Mucosa of stomach (tissue), 1 donor: Measurements from ENCODE around the gene IGSF9.
A peak's percentile ranks its signal among the peaks of the same experiment; 100 is the strongest.

Experiments
- H3K27me3 ChIP-seq: one replicate; pipeline ENCODE4 v1.7.0; 2013; ENCODE audit warnings: mild to moderate bottlenecking, low read length; ENCODE audit not compliant: control insufficient read depth, insufficient read depth
- H3K36me3 ChIP-seq: one replicate; pipeline ENCODE4 v1.7.0; 2013; ENCODE audit warnings: low read length; ENCODE audit not compliant: control insufficient read depth, insufficient read depth
- H3K4me1 ChIP-seq: one replicate; pipeline ENCODE4 v1.7.0; 2013; ENCODE audit warnings: mild to moderate bottlenecking, low read length; ENCODE audit not compliant: control insufficient read depth, insufficient read depth
- H3K4me3 ChIP-seq: one replicate; pipeline ENCODE4 v1.7.0; 2013; ENCODE audit warnings: low read length
- H3K9ac ChIP-seq: one replicate; pipeline ENCODE4 v1.7.0; 2013; ENCODE audit warnings: mild to moderate bottlenecking, low read length, moderate library complexity
- H3K9me3 ChIP-seq: one replicate; pipeline ENCODE4 v1.7.0; 2013; ENCODE audit warnings: mild to moderate bottlenecking, low read length, moderate library complexity; ENCODE audit not compliant: control insufficient read depth
- donor health status: Pancreatic carcinoma.

IGSF9 gene

DNA sequence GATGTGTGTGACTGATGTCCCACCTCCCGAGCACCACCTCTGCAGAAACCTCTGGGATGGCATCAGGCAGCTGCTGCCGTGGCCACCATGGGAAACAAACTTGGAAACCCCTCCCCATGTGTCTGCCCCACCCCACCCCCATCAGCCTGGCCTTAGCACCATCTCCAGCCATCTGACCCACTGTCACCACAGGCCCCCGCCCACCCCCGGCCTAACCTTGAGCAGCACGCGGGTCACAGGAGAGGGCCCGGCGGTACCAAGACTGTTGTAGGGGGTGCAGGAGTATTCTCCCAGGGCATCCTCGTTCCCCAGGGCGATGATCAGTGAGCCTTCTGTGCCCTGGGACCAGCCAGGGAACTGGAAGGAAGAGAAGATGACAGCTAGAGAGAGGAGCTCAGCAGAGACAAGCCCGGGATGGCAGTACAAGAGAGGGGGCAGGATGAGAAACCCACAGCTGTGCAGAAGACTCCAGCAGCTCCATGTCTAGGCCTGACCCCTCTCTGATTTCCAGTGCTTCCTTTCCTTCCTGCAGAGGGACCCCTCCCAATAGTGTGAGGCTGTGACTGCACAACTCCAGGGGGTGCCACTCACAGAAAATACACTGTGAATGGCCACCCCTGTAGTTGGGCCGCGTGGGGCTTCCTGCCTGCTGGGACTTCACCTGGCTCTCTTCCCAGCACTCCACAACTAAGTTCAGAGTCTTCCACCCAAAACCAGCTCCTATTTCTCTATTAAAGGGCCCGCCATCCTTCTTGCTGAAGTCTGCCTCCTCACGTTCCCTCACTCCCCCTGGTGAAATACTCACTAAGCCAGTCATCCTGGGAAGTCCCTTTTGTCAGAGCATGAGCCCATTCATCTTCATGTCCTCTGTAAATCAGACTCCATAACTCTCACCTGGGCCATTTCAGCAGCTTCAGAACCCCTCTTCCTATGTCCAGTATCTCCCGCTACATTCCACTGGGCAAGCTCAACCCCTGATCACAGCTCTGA, 12.8 kb downstream of the IGSF9 start:
- Histone ChIP-seq H3K4me1 (peaks cover 26% of the 10 kb centered on the region), H3K36me3 (no peaks in the 10 kb centered on the region), H3K4me3 (no peak overlapping the region), H3K27me3 (no peaks in the 10 kb centered on the region), H3K9me3 (no peaks in the 10 kb centered on the region), H3K9ac (no peak overlapping the region)

DNA sequence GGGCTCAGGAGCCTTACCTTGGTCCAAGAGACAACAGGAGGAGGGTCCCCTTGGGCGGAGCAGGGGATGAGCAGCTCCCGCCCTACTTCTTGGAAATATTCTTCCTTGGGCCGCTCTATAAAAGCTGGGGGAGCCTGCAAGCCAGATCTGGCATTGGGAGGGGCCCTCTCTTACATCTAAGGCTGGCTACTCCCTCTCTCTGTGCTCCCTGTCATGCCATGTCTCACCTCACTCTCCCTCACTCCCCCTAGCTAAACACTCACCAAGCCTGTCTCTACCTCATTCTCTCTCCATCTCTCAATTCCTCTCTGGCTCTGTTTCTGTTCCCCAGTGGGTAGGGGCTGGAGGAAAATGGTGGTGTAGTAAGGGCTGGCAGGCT, 13.6 kb downstream of the IGSF9 start:
- H3K4me3 ChIP-seq, result no peak overlapping the region
- H3K27me3 ChIP-seq, result no peaks in the 10 kb centered on the region
- no peaks in the 10 kb centered on the region for H3K36me3 ChIP-seq
- H3K9me3 ChIP-seq, result no peaks in the 10 kb centered on the region
- H3K9ac ChIP-seq, result no peak overlapping the region
- H3K4me1 ChIP-seq, result peaks cover 18% of the 10 kb centered on the region

DNA sequence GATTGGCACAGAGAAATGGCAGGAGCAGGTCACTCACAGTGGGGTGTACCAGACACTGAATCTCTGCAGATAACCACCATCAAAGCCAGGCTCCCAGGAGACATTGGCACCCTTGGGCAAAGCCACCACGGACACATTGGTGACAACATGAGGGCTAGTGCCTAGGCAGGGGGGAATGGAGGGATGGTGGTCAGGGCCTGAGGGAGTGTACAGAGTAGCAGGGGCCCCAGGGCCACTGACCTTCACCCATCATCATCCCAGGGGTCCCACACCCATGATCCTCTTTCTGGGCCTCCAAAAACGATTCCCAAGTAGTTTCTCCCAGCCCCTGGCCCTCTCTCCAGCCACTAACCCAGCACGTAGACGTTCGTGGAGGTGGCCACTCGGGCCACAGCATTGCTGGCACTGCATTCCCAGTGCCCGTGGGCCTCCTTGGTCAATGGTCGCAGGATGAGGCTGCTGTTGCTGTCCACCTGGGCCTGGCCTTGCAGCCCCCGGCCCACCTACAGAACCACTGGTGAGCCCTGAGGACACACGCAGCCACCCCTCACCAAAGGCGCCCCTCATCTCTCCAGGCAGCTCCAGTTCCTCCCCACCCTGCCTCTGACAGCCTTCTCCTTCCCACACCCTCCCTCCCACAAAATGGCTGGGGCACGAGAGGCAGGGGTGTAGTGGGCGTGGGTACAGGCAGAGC, 14.2 kb downstream of the IGSF9 start:
- Histone ChIP-seq H3K9me3 (no peaks in the 10 kb centered on the region), H3K27me3 (no peaks in the 10 kb centered on the region), H3K4me3 (no peak overlapping the region), H3K9ac (no peak overlapping the region), H3K36me3 (no peaks in the 10 kb centered on the region), H3K4me1 (peaks cover 18% of the 10 kb centered on the region)

DNA sequence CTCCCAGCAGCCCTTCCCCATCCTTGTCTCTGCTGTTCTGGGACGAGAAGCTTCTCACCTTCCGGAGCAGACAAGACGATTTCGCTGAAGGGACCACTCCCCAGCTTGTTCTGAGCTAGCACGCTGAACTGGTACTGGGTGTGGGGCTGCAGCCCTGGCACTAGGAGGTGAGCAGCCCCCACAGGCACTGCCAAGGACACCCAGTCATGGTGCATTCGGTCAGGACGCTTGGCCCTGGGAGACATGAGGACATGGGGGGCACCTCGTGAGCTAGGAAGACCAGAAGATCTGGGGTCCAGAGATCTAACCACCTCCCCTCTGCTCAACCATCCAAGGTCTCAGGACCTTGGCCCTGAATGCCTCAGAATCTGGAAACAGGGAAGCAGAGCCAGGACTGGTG, 14.8 kb downstream of the IGSF9 start:
- Histone ChIP-seq H3K4me3 (no peak overlapping the region), H3K27me3 (no peaks in the 10 kb centered on the region), H3K36me3 (no peaks in the 10 kb centered on the region), H3K9ac (no peak overlapping the region), H3K9me3 (no peaks in the 10 kb centered on the region), H3K4me1 (peaks cover 20% of the 10 kb centered on the region)

DNA sequence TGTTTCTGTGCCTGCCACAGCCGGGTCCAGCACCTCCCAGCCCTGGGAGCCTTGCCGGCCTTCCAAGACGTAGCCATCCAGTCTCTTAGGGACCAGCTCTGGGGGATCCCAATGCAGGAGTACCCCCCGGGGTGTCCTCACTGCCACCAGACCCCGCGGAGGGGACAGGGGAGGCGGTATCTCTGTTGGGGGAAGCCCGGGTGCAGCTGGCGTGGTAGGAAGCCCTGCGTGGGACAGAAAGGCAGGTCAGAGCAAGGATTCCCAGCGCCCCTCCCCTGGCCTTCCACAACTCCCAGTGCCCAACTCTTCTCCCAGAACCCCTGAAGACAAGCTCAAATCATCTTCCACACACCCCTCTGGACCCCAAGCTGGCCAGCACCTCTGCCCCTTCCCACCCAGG, 15.2 kb downstream of the IGSF9 start:
- Histone ChIP-seq H3K4me3 (no peak overlapping the region), H3K9ac (no peak overlapping the region), H3K9me3 (no peaks in the 10 kb centered on the region), H3K36me3 (no peaks in the 10 kb centered on the region), H3K27me3 (no peaks in the 10 kb centered on the region), H3K4me1 (peaks cover 20% of the 10 kb centered on the region)

DNA sequence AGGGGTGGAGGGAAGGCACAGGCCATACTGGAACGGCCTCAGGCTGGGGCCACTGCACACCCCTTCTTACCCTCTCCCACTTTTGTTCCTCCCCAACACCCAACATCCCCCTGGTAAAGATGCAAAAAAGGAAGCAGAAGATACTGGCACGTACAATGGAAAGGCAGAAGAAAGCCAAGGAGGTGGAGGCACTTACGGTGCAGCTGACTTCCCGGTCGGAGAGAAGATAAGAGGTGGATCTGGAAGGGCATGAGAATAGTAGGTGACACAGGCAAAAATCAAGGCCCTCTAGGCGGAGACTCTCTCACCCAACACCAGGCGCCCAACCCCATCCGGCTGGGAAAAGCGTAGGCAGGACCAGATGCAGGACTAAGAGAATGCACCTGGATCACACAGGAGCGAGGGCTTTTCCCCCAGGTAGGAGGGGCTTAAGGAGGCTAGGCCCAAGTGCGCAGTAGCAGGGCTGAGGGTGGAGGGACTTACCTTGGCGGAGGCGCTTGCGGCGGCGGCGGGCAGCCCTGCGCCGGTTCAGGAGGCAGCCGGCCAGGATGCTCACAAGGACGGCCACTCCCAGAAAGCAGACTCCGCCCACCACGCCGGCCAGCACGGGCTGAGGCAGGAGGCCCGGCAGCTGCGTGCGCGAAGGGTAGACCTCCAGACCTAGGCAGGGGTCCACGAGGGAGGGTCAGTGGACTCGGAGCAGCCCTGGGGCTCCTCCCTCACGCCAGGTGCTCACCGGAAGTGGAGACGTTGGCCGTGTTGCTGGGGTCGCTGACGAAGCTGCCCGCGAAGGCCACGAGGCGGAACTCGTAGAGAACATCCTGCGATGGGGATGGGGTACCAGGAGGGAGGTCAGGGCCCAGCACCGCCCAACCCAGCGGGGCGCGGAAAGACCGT, 16.0 kb downstream of the IGSF9 start:
- peaks cover 3% of the 10 kb centered on the region for H3K36me3 ChIP-seq
- no peaks in the 10 kb centered on the region for H3K9me3 ChIP-seq
- H3K27me3 ChIP-seq, result no peaks in the 10 kb centered on the region
- H3K4me3 ChIP-seq, result no peak overlapping the region
- H3K9ac ChIP-seq, result peak overlapping the region; percentile 42
- peaks cover 20% of the 10 kb centered on the region for H3K4me1 ChIP-seq

DNA sequence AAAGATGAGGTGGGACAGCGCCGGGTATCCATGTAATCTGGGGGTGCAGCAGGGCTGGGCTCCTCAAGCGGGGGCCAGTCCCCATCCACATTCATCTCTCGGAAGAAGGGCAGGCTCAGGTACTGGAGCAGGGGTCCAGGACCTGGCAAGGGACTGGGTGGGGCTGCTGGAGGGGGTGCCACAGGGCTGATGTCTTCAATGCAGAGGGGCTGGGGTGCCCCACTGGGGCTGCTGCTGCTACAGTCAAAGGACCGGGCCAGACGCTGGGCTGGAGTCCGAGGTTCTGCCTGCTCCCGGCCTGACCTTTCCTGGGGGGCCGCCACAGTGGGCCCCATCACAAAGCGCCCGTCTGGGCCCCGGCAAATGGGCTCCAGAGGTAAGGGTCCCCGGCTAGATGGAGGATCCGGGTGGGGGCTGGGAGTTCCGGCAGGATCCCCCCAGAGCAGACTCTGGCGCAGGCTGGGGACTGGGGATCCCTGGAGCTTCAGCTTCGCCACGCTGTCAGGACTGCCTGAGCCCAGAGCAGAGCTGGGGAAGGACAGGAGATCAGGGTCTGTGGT, 16.8 kb downstream of the IGSF9 start:
- no peaks in the 10 kb centered on the region for H3K9me3 ChIP-seq
- H3K4me1 ChIP-seq, result peaks cover 20% of the 10 kb centered on the region
- H3K36me3 ChIP-seq, result peaks cover 3% of the 10 kb centered on the region
- no peak overlapping the region for H3K4me3 ChIP-seq
- no peaks in the 10 kb centered on the region for H3K27me3 ChIP-seq
- H3K9ac ChIP-seq, result no peak overlapping the region

DNA sequence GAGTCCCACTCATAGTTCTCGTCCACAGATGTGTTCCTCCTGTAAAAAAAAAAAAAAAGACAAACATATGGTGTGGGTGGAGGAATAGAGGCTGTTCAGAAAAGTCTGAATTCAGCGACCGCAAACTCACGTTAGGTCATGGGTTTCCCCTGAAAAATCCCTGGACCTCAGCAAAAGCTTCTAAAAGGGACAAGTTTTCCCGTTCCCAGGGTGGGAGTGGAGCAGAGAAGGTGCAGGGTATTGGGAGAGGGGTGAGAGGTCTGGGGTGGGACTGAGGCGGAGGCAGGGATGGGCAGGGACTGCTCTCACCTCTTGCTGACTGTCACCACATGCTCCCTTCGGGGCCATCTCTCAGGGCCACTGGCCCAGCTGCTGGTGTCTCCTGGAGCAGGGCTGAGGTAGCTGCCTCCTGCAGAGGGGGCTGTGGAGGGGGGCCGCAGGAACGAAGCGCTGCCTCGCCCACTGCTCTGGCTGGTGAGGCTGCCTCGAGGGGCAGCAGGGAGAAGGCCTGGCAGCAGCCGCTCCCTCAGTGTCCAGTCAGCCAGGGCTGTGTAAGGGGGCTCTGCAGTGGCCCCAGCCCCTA, 17.5 kb downstream of the IGSF9 start:
- H3K9me3 ChIP-seq, result no peaks in the 10 kb centered on the region
- peaks cover 21% of the 10 kb centered on the region for H3K4me1 ChIP-seq
- H3K27me3 ChIP-seq, result no peaks in the 10 kb centered on the region
- peaks cover 3% of the 10 kb centered on the region for H3K36me3 ChIP-seq
- H3K9ac ChIP-seq, result no peak overlapping the region
- H3K4me3 ChIP-seq, result no peak overlapping the region

DNA sequence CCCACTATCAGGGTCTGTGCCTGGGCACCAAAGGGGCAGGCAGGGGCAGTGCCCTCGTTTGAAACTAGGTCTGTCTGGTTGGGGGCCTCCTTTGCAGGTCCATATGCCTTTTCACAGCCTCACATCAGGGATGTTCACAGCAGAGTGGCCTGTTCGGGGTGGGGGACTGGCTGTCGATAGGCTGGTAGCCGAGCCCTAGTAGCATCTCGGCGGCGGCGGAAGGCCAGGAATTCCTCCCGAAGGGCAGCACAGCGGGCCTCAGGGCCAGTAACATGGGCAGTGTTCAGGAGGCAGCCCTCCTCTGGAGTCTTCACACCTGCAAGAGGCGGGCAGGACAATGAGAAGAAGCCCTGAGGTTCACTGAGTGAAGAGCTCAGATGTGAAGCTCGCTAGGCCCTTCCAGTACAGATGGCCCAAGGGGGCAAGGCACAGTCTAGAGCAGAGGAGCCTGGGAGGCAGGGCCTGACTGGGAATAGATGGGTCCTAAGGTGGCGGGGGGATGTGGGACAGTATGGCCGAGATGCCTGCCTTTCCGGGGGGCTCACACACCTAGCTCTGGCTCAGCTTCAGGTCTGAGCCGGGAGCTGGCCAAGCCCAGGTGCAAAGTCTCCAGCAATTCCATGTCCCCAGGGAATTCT, 18.1 kb downstream of the IGSF9 start:
- no peaks in the 10 kb centered on the region for H3K27me3 ChIP-seq
- H3K9ac ChIP-seq, result no peak overlapping the region
- peaks cover 22% of the 10 kb centered on the region for H3K4me1 ChIP-seq
- peaks cover 4% of the 10 kb centered on the region for H3K36me3 ChIP-seq
- H3K9me3 ChIP-seq, result no peaks in the 10 kb centered on the region
- no peak overlapping the region for H3K4me3 ChIP-seq

DNA sequence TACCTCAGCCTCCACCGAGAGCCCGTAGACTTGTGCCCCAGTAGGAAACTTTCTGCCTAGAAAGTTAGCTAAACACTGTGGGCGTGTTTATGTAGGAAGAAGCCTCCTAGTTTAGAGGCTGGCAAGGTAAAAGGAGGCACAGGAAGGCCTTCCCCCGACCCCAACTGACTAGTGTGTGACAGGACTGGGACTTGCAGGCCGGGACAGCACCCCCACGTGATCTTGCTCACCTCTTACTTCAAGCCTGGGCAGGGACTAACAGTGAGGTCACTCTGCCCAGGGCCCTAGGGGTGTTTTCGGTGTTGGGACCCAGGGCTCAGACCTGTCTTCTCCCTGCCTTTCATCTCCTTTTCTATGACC, 19.7 kb downstream of the IGSF9 start:
- H3K27me3 ChIP-seq, result no peaks in the 10 kb centered on the region
- H3K4me1 ChIP-seq, result peaks cover 38% of the 10 kb centered on the region
- peaks cover 21% of the 10 kb centered on the region for H3K36me3 ChIP-seq
- H3K4me3 ChIP-seq, result peak overlapping the region; percentile 97
- no peaks in the 10 kb centered on the region for H3K9me3 ChIP-seq
- peak overlapping the region; percentile 98 for H3K9ac ChIP-seq
